SHP77 treated with DMSO at 0.1 percent for 48 hours (cell line): ENCODE results near the gene RTEL1.
"Not testable (repeated sequence)": the region's sequence is repeated elsewhere in the genome, so short reads cannot be mapped to it uniquely, and the experiment has no call there.

ENCODE experiments used
- DNase-seq: peaks from one replicate; lab custom pipeline; 2025; lab: John Stamatoyannopoulos, UW

The RTEL1 gene

GRCh38 chr20:63648895-63649589 lies 9.1 kb upstream of the RTEL1 start:
- DNase-seq: no peak

- DNase-seq: not testable (repeated sequence)
These were observed 7.6 kb upstream of the RTEL1 start for GRCh38 chr20:63650486-63650885.

GRCh38 chr20:63651942-63652191 lies 6.2 kb upstream of the RTEL1 start:
- no peak for DNase-seq

- DNase-seq: no peak
These were observed 5.7 kb upstream of the RTEL1 start for GRCh38 chr20:63652192-63652980.

GRCh38 chr20:63653041-63653973 lies 4.8 kb upstream of the RTEL1 start, which contains the start of gene STMN3:
Gene STMN3 (minus strand): TSS chr20:63653424. CDS start chr20:63653345, 79 bp downstream.
- peak; percentile 83 for DNase-seq

- no peak for DNase-seq
These were observed 4.0 kb upstream of the RTEL1 start for GRCh38 chr20:63653974-63654668.

- no peak for DNase-seq
These were observed 2.9 kb upstream of the RTEL1 start for GRCh38 chr20:63655249-63655648.

GRCh38 chr20:63656451-63656850 lies 1.7 kb upstream of the RTEL1 start:
- DNase-seq: no peak

- DNase-seq: no peak
These were observed 714 bp upstream of the RTEL1 start for GRCh38 chr20:63657260-63657936.

GRCh38 chr20:63658749-63659187 lies 656 bp downstream of the RTEL1 start:
- DNase-seq: no peak

- DNase-seq: no peak
These were observed 1.3 kb downstream of the RTEL1 start for GRCh38 chr20:63659370-63659769.

- DNase-seq: not testable (repeated sequence)
These were observed 2.1 kb downstream of the RTEL1 start for GRCh38 chr20:63660174-63660573.

- no peak for DNase-seq
These were observed 2.5 kb downstream of the RTEL1 start for GRCh38 chr20:63660622-63661021.

GRCh38 chr20:63661108-63661507 lies 3.0 kb downstream of the RTEL1 start:
- no peak for DNase-seq

GRCh38 chr20:63661959-63662812 lies 4.1 kb downstream of the RTEL1 start:
- DNase-seq: no peak

- DNase-seq: no peak
These were observed 4.7 kb downstream of the RTEL1 start for GRCh38 chr20:63662813-63663189.

GRCh38 chr20:63663332-63664066 lies 5.4 kb downstream of the RTEL1 start:
- no peak for DNase-seq

GRCh38 chr20:63664143-63664851 lies 6.2 kb downstream of the RTEL1 start:
- DNase-seq: no peak
